ENCODE measurements around the gene FRY.
"Not testable (repeated sequence)": the region's sequence is repeated elsewhere in the genome, so short reads cannot be mapped to it uniquely, and the experiment has no call there.

Gene FRY

DNA sequence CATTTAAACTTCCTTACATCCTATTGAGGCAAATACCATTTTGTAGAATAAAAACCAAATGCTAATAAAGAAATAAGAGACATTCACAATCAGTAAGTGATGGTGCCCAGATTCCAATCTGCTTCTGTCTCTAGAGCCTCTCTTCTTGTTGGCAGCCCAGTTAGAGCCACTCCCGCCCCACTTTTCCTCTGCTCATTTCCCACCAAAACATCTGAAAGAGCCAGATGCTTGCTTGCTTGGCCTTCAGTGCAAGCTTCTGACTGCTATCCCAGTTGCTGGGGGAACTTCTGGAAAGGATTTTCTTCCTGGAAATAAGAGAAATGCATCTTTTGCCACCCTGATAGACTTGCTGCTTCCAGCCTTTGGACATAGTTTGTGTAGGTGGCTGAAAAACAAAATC, 12.9 kb downstream of the FRY start:
- DNase-seq: no peak

DNA sequence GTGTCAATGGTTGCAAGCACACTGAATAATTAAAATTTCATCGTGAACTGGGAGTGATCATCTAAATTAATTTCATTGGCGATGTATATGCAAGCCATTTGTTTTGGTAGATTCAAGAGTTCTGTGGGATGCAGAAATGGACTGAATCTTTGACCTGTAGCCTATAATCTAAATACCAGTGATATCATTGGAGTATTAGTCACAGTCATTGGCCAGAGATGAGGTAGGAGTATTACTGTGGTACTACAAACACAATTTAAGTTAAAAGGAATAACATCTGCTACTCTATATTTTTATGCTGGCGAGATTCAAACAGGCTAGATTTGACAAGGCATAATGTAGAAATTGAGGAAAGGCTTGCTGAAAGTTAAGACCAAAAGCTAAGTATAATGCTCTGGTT, 14.0 kb downstream of the FRY start:
- DNase-seq: no peak

DNA sequence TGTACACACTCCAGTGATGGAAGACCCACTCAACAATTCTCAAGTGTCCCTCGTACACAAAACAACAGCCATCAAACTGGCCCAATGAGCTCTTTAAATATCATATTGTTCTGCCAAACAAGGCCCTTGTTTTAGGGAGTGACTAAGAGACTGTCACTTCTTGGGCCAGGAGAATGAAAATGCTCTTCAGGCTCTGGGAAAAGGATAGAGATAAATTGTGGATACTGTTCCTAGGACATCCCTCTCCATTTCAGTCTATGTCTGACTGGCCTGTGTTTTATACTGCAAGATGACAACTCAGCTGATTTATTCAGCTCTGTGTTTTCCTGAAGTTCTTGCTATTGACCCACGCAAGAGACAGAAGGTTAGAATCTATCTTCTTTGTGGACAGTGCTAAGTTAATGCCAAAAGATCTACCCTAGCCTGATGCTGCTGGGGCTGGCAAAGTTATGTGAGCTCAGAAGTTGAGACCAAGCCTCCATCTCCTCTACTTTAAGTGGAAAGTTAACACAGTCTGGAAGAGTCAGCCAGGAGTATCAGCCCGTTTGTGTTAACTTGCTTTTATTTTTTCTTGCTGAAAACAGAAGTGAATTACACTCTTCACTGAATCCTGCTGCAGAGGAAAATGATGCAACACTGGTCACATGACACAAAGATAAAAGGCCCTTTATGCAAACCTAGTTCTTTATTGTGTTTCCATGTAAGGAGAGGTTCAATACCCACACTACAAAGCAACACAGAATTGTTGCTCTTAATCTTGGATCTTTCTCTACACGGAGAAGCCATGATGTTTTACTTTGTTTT, 14.6 kb downstream of the FRY start:
- DNase-seq: no peak

DNA sequence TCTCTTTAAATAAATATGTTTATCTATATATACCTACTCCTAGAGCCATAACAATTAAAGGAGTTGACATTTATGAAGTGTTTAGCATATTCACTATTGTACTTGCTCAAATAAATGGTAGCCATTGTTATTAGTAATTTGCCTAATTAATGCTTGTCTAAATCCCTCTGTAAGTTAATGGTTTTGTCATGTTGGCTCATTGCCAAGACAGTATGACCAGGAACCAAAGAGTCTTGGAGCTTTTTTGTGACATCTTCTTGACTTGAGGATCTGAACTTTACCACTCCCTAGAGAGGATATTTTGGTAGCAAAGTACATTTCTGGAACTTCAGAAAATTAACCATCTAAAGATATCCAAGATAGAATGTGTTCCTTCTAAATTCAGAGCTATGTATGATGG, 15.5 kb downstream of the FRY start:
- no peak for DNase-seq

DNA sequence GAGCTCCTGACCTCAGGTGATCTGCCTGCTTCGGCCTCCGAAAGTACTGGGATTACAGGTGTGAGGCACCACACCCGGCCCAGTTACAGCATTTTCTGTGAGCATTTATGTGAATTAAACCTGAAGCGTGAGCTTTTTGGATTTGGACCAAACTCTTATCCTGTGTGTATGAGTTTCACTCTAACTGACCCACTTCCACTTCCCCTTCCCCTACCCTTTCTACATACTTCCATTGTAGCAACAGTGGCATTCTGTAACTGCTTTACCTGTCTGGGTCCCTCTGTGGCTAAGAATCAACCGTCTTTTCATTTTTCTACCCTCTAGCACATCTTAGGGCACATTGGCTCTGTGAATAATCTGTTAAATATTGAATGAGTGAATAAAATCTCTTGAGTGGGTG, 16.2 kb downstream of the FRY start:
- DNase-seq: no peak

DNA sequence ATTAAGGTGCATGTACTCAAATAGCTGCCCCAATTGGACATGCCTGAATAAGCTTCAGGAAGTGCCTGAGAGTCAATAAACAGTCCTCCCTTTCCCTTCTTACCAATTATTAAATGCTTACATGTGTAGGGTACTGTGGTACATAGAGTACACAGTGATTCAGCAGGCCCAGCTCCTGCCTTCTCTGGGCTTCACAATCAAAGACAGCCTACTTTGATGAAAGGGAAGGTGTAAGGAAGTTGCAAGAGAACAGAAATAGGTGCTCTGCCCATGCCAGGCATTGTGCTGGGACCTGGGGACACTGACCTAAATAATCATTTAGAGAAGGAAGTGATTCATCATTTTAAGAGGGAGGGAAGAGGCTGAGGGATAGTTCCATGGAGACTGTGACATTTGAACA, 17.2 kb downstream of the FRY start:
- DNase-seq: no peak

DNA sequence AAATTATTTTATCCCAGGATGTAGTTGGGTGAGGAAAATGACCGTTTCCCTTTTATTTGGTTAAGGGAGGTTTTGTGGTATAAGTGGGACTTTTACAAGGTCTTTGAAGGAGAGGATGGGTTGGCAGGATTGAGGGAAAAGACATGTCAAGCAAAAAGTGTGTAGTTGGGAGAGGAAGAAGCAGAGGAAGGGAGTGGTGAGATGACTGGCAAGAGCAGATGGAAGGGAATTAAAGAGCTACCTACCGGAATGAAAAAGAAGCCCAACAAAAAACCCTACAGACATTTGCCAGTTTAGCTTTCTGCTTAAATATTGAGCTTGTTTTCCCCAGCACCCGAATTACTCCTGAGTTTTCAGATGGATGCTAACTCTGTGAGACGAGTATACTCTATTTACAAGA, 19.6 kb downstream of the FRY start:
- no peak for DNase-seq

DNA sequence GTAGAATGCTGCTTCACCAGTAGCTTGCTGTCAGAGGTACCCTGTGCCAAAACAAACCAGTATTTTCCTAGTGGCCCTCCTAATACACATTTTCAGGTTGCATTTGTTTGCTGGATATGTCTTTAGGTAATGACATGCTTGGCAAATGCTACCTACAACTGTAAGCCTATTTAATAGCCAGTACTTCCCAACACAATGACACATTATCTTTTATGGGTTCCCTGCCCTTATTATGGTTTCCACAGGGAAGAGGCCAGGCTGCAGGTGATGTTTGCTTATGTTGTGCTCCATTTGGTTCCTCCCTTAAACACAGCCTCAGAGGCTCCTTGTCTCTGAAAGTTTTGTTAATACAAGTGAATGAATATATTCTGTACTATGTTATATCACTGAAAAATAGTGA, 24.7 kb downstream of the FRY start:
- peak; percentile 53 for DNase-seq

DNA sequence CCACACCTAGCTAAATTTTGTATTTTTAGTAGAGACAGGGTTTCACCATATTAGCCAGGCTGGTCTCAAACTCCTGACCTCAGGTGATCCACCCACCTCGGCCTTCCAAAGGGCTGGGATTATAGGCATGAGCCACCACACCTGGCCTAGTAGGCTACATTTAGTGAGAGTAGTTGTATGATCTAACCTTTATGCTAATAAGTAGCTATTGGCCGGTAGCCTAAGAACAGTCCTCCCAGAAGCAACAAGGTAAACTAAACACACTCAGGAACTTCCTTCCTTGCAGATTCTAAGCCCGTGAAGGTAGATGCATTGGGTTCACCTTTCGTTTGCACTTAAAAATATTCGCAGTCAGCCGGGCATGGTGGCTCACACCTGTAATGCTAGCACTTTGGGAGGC, 25.8 kb downstream of the FRY start:
- DNase-seq: not testable (repeated sequence)

DNA sequence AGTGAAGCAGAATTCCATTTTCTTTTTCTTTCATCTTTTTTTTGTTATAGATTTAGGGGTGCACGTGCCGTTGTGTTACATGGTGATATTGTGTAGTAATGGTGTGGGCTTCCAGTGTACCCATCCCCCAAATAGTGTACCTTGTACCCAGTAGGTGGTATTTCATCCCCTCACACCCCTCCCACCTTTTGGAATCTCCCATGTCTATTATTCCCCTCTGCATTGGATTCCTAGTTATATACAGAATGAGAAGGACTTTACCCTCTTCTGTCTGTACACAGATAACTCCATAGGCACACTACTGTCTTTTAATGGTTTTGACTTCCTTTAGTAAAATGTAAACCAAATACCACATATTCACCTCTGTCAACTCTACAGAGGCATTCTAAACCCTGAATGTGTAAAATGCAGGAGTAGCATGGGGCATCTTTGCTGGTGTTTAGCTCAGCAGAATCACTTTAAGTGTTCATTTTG, 28.0 kb downstream of the FRY start:
- no peak for DNase-seq

DNA sequence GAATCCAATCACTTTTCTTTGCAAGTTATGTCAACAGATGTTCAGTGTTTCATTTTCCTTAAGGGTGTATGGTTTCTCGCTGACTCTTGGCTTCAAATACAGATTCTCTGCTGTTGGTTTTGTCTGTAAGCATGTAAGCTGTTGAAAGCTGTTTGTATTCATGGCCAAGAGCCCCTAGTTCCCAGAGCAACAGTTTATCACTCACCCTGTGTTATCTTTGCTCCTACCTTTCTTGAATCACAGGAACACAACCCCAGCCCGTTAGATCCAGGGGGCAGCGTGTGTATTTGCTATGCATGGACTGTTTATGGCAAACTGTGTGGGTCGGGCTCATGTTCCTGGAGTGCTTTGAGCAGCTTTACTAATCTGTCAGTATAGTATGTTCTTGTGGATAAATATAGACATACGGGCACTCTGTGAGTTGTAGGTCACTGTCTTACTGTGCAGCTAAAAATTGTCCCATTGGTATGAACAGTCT, 28.9 kb downstream of the FRY start:
- no peak for DNase-seq

DNA sequence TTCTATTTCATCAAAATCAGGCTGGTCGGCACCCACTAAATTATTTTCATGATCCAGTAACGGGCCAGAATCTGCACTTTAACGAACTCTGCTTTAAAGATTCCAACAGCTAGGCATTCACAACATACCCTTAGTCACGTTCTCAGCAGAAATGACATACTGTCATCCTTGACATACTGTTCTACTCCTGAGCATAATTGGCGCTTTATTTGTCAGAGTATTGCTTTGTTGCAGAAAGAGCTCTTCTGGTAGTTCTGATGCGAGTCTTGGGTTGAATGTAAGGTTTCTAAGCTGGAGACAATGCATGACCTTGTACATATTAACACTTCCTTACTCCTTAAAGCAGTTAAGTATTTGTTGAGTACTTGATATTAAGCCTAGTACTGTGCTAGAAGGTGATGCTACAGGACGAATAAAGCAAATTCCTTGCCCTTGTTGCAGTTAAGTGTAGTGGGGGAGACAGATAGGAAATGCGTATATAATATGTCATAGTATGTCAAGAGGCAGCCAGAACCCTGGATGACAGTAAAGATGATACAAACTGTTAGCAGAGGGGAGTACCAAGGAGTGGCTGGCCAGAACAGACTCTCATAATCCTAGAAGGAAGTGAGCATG, 32.2 kb downstream of the FRY start:
- no peak for DNase-seq

DNA sequence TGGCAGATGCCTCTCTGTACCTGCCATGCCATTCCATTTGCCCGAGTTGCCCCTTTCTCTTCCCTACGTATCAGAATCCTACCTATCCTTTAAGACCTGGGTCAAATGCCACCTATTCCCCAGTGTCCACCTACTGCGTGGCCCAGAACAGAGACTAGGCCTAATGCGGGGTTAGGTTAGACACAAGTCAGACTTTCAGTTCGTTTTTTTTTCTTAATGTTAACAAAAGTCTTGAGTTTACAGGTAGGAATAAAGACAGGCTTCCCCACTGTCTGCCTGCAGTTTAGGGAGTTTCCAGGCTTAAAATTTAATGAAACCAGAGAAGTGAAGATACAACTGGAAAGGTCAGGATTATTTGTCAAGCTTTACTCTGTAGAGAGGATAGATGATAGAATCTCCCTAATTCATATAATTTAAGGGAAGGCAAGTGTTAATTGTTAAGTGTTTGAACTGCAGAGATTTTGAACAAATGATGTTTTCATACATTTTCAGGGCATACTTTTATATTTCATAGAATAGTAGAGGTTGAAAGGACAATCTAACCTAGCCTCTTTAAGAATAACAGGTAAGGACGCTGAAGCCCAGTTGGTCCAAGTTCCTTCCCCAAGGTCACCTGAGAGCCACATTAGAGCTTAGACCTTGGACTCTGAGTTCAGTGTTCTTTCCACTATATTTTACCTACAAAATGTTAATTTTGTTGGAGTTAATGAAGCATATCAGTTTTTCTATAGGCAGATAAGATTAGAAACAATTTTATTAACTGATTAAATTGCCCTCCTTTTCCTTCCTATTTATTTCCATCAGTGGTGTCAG, 35.8 kb downstream of the FRY start:
- DNase-seq: no peak

DNA sequence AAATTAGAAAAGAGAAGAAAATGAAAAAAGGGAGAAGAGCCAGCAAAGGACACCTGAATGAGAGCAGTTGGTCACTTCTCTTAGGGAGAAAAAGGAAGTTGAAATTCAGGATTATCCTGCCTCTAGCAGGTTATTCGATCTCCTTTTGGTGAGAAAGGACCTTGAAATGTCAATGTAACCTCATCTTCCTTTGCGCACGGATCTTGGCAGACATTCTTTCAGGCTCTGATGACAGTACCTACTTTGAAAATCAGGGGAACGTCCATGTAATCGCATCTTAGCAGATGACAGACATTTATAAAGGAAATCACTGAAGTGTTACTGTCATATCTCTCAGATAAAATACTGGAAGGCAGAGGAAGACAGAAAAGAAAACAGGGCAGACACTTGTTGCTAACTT, 36.7 kb downstream of the FRY start:
- DNase-seq: no peak

DNA sequence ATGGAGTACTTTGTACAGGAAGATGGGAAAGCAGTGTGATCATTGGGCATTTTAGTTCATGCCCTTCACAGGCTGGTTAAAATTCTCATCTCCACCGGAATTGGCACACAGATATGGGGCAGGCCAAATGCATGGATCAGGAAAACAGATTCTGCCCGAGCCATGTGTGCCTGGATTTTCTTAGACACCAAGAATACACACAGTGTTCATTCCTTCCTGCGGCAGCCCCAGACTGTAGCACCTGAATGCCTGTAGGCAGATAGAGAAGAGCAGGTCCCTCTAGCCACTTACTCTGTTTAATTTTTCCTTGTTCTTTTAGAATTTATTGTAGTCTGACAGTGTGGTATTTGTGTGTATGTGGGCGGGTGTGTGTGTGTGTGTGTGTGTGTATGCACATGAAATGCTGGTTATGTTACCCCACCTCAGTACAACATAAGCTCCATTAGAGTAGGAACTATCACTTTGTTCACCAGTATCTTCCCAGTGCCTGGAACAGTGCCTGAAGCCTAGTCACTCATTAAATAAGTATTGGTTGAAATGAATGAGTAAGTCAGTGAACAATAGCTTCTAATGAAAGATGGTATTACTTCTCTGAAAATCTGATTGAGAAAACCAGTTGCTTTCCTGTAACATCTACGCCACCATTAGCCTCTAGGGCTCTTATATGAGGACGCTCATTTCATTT, 41.7 kb downstream of the FRY start:
- DNase-seq: no peak

DNA sequence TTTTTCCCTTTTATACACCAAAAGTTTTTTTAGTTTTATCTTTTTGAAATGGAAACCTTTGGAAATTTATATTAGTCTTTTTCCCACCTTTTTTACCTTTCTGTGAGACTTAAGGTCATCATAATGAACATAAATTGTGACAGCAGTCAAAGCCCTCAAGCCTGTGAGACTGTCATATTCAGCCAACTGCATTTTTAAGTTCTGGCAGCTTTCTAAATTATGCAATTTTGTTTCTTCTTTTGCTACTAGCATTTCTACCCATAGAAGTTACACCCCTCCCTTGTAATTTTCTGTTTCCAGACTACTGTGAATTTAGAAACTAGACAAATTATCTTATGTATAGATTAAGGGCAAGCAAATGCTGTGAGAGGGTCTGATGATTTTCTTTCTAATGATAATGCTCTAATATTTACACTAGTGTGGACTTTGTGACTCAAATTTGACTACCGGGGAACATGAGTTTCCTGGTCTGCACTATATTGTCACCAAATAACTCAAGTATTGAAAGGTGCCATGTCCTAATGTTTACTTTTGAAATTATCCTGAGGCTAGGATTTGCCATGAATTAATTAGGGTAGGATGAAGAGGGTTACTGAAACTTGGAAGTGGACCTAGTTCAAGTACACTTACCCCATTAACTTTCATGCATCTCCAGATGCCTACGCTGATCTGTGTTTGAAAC, 43.7 kb downstream of the FRY start:
- no peak for DNase-seq

DNA sequence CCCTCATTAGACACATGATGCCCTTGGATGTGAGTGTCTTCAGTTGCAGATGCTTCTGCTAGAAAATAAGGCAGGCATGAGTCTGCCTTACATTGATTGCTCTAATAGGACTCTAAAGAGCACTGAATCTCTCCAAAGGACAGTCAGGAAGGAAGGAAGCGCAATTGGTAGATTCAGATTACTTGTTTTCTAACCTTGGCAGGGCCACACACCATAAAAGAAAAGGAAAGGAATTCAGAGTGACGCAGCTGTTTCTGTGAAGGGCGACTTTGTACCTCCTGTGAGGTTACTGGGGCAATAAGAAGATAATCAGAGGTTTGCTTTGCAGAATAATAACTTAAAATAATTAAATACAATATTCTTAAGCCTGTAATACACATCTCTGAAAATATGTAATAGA, 48.0 kb downstream of the FRY start:
- DNase-seq: no peak

DNA sequence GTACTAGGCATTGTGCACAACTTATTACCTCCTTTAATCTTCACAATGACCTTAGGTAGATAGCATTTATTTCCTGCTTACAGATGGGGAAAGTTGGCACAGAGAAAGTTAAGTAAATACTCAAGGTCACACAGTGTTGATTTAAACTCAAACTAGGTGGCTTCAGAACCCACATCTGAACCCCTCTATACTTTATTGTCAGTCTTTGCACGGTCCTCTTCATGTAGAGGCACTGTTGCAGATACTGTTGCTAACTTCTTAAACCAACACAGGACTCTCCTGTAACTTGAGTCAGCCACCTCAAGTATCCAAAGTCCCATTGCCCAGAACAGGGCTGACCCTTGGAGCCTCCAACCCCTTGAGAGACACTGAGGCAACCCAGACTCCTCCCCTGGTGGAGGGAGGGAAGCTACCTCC, 48.8 kb downstream of the FRY start:
- no peak for DNase-seq

DNA sequence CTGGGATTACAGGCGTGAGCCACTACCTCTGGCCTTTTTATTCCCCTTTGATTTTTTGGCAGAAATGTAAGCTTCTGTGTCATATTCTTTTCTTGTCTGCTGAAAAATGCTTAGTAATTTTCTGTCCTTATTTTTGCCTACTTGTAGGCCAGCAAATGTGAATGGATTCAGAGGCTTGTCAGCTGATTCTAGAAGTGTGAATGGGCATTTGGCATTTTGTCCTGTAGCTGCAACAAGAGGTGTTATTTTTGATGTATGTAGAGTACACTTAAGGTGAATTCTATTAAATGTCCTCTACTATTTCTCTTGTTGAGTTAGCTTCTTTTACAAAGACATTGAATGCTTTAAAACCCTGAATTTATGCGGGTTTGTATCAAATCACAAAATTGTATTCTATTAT, 50.0 kb downstream of the FRY start:
- no peak for DNase-seq

DNA sequence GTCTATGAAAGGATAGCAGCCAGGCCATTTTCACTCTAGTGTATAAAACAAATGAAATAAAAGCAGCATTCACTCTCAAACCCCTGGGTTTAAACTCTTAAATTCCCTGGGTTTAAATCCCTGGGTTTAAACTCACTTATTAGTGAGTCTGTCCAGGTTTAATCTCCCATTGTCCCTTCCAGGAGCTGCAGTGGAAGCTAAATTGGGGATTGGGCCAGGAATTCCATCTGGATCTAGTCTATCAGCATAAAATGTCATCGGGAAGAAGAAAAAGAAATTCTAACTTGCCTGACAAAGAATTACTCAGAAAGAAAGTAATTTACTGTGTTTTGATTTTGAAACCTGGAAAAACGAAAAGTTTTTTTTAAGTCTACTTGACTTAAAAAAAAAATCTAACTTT, 54.8 kb downstream of the FRY start:
- no peak for DNase-seq

DNA sequence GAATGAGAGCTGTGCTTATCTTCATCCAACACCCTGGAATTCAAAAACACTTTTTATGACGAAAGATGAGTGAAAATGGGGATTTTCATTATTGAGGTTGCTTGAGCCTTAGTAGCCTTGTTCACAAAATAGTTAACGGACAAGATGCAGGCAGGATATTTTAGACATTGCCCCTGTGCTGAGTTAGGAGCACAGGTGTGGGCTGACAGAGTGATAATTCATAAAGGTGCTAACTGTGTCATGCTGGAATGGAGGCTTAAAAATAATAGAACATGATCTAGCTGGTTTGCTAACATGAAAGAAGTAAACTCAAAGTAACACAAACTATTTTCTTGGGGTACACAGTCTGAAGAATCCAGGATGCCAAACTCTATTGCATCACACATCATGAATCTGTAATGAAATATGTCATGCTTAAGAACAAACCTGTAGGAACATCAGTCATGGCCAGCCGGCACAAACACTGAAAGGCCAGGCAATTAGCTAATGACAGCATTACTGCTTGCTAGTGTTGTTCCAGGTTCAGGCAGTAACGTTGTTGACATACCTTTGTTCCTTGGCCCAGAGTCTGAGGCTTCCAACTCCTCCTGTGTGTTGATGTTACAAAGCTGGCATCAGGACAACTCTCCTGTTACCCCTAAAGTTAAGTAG, 55.3 kb downstream of the FRY start:
- peak; percentile 17 for DNase-seq

Data from NCI-H774 (cell line).